Type B pancreatic cell (in vitro differentiated cells): ENCODE data around the gene POLR3B. TPM values are rescaled to one million over a fixed set of nuclear protein-coding genes. Genes with fewer than 3 reads are reported as not detected.

Experiments
- DNase-seq: peaks from one replicate; pipeline ENCODE4 v3.0.0; 2021; ENCODE audit warnings: mixed read lengths; ENCODE audit not compliant: unreplicated experiment; ENCODE audit errors: extremely low spot score
- H3K27ac Mint-ChIP-seq: 2 replicates; pipeline ENCODE4 v1.8.0; 2021; ENCODE audit warnings: mild to moderate bottlenecking, mixed read lengths
- H3K27me3 Mint-ChIP-seq: 2 replicates; pipeline ENCODE4 v1.8.0; 2021; ENCODE audit warnings: mixed read lengths
- H3K36me3 Mint-ChIP-seq: 2 replicates; pipeline ENCODE4 v1.8.0; 2021; ENCODE audit warnings: mixed read lengths
- H3K4me1 Mint-ChIP-seq: one replicate; pipeline ENCODE4 v1.8.0; 2021; ENCODE audit warnings: mixed read lengths; ENCODE audit not compliant: unreplicated experiment
- H3K4me3 Mint-ChIP-seq: 2 replicates; pipeline ENCODE4 v1.8.0; 2021; ENCODE audit warnings: mild to moderate bottlenecking, mixed read lengths
- H3K9me3 Mint-ChIP-seq: 2 replicates; pipeline ENCODE4 v1.8.0; 2021; ENCODE audit warnings: mixed read lengths
- CTCF ChIP-seq: fragments of 200-600 bp; sonication (generic); conservative IDR thresholded peaks from 2 replicates; pipeline ENCODE4 v1.5.0; 2021; ENCODE audit warnings: antibody characterized with exemption, mild to moderate bottlenecking
- total RNA-seq: library from RNA; stranded (reverse); gene quantifications from 2 replicates; pipeline ENCODE4 v1.2.1, GENCODE V29; 2021; ENCODE audit warnings: low replicate concordance

The POLR3B gene
- total RNA-seq, 1 donor from 2014 or later, result 13.6 TPM

DNA sequence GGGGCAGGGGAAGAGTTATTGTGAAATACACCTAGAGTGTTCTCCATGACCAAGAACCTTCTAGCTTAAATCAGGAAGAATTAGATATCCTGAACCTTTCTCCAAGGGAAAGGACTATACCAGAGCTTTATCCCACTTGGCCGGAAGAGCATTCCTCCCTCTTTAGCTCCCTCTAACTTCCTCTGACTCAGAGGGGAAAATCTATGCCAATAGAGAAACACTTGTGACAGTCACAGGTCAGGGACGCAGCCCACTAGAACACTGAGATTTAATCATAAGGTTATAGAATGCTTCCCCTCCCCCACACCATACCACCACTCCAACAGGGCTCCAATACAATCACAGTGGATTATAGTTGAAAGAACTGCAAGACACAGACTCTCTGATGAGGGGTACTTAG is 169.8 kb downstream of the POLR3B start:
- Mint-ChIP-seq H3K9me3 (peaks cover 5% of the 10 kb centered on the region), H3K27ac (no peak overlapping the region), H3K4me3 (no peak overlapping the region), H3K36me3 (no peaks in the 10 kb centered on the region), H3K4me1 (no peaks in the 10 kb centered on the region), H3K27me3 (peaks cover 6% of the 10 kb centered on the region)
- TF ChIP-seq CTCF, result no peak
- no peak for DNase-seq

- Mint-ChIP-seq H3K27me3 (no peaks in the 10 kb centered on the region), H3K27ac (no peak overlapping the region)
- TF ChIP-seq CTCF, result no peak
These were observed 183.7 kb downstream of the POLR3B start for GRCh38 chr12:106541201-106541600.

DNA sequence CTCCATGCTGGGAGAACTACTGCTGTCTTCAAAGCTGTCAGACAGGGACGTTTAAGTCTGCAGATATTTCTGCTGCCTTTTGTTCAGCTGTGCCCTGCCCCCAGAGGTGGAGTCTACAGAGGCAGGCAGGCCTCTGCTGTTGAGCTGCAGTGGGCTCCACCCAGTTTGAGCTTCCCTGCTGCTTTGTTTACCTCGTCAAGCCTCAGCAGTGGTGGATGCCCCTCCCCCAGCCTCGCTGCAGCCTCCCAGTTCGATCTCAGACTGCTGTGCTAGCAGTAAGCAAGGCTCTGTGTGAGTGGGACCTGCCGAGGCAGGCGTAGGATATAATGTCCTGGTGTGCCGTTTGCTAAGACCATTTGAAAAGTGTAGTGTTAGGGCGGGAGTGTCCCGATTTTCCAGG is 193.9 kb downstream of the POLR3B start:
- no peaks in the 10 kb centered on the region for H3K4me1 Mint-ChIP-seq
- no peak for TF ChIP-seq CTCF
- no peak overlapping the region for H3K27ac Mint-ChIP-seq
- no peak overlapping the region for H3K4me3 Mint-ChIP-seq
- no peaks in the 10 kb centered on the region for H3K36me3 Mint-ChIP-seq
- peaks cover 4% of the 10 kb centered on the region for H3K9me3 Mint-ChIP-seq
- no peak for DNase-seq
- H3K27me3 Mint-ChIP-seq, result peaks cover 22% of the 10 kb centered on the region

More at GRCh38 chr12:106541201-106541600, 183.7 kb downstream of the POLR3B start:
- DNase-seq, result no peak
- Mint-ChIP-seq H3K9me3 (peaks cover 7% of the 10 kb centered on the region), H3K4me3 (no peak overlapping the region), H3K4me1 (no peaks in the 10 kb centered on the region), H3K36me3 (no peaks in the 10 kb centered on the region)

DNA sequence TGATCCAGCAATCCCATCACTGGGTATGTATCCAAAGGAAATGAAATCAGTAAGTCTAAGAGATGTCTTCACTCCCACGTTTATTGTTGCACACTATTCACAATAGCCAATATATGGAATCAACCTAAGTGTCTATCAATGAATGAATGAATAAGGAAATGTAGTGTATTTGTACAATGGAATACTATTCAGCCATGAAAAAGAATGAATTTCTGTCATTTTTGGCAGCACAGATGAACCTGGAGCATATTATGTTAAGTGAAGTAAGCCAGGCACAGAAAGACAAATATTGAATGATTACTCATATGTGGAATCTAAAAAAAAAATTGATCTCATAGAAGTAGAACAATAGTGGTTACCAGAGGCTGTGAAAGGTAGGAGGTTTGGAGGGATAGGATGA is 194.7 kb downstream of the POLR3B start:
- DNase-seq, result no peak
- TF ChIP-seq CTCF, result no peak
- no peaks in the 10 kb centered on the region for H3K4me1 Mint-ChIP-seq
- H3K27ac Mint-ChIP-seq, result no peak overlapping the region
- no peak overlapping the region for H3K4me3 Mint-ChIP-seq
- no peaks in the 10 kb centered on the region for H3K36me3 Mint-ChIP-seq
- H3K9me3 Mint-ChIP-seq, result peaks cover 4% of the 10 kb centered on the region
- H3K27me3 Mint-ChIP-seq, result peaks cover 23% of the 10 kb centered on the region

Other genes with a start within 250 kb of the POLR3B start
- gene NUAK1, start 218.8 kb upstream of the POLR3B start, total RNA-seq, result 6.5 and 8.1 TPM in 2 replicates
- 90.5 and 95.9 TPM in 2 replicates for gene CKAP4, start 109.7 kb upstream of the POLR3B start, total RNA-seq
- 12.3 and 21.8 TPM in 2 replicates for gene TCP11L2, start 55.0 kb upstream of the POLR3B start, total RNA-seq
- gene RFX4, start 225.3 kb downstream of the POLR3B start, total RNA-seq, result 0.29 and 25.4 TPM in 2 replicates